ENCODE data around the gene CLIP1.
"Not testable (repeated sequence)": the region's sequence is repeated elsewhere in the genome, so short reads cannot be mapped to it uniquely, and the experiment has no call there.

GRCh38 chr12:122358403-122358802, 64.1 kb downstream of the CLIP1 start:
- TF ChIP-seq CTCF (IDR thresholded peaks at IDR 0.05; ENCODE audit: insufficient read depth, low read length); SPI1 (IDR thresholded peaks at IDR 0.05; ENCODE audit: borderline replicate concordance, low read depth); POLR2AphosphoS5 (IDR thresholded peaks at IDR 0.05; ENCODE audit: low read depth); GABPA (IDR thresholded peaks at IDR 0.05; ENCODE audit: low read depth); REST (IDR thresholded peaks at IDR 0.05; ENCODE audit: insufficient replicate concordance, low read depth): not testable (repeated sequence)
